Stimulated activated CD8-positive, alpha-beta memory T cell treated with anti-CD3 and anti-CD28 coated beads, Interleukin-15, amount 100 ng/mL, for 24 hours (primary cell): ENCODE data around the gene ELF1.
"Not testable (repeated sequence)": the region's sequence is repeated elsewhere in the genome, so short reads cannot be mapped to it uniquely, and the experiment has no call there.

Experiments used
- DNase-seq: peaks from one replicate; pipeline ENCODE4 v3.0.0-alpha.2; 2020; ENCODE audit warnings: low read depth

Gene ELF1

DNA sequence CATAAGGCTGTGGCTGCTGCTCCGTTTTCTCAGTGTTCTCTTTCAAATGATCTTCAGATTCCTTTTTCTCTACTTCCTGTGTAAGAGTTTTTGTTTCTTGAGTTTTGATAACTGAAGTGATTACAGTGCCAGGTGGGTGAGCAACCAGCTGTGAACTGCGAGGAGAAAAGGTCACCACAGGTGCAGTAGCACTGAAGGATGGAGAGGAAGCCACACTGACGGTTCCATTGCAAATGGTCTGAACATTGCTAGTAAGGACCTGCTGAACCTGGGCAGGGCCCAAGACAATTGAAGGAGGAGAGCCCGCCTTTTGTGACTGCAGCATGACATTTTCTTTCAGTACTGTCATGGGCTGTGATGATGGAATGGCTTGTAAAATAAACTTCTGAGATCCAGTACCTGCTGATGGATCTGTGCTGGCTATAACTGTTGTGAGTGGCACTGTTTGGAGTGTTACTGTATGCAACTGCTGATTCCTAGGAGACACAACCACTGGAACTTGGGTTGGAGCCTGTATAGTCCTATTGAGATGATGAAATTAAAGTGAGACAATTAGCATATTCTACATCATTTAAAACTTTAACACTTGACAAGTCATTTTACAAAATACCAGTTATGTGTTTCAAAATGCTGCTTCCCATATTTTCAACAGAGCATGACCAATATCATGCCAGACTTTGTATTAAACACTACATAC lies 85.5 kb downstream of the ELF1 start:
- DNase-seq = no peak

DNA sequence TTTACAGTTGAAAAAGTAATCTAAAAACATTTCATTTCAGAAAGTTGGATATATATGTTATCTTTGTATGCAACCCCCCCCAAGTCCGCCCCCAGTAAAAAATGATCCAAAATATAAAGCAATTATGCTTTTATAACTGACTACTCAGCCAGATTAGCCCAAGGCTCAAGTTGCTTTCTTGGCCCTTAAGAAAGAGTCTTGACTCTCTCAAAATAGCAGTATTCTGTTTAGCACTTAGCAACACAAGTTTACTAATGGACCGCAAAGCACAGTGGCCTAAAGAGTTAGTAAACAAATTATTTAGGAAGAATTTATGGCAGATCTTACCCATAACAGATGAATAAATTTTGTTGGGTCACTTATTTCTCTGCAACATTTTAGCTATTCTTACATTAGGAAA lies 86.9 kb downstream of the ELF1 start:
- DNase-seq = no peak

DNA sequence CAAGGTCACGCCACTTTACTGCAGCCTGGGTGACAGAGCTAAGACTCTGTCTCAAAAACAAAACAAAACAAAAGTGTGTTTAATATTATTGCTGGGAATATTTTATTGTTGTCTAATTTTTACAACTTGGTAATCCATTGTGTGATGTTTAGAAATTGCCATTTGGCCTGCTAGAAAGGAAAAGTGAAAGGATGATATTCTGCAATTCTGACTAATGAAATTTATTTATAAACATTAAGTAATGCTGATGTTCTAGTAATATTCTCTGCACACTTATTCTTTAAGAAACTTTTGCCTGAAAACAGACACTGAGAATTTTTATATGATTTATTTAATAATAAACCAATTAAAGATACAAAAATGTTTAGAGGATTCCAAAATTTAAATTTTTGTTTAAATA lies 87.4 kb downstream of the ELF1 start:
- DNase-seq = no peak

DNA sequence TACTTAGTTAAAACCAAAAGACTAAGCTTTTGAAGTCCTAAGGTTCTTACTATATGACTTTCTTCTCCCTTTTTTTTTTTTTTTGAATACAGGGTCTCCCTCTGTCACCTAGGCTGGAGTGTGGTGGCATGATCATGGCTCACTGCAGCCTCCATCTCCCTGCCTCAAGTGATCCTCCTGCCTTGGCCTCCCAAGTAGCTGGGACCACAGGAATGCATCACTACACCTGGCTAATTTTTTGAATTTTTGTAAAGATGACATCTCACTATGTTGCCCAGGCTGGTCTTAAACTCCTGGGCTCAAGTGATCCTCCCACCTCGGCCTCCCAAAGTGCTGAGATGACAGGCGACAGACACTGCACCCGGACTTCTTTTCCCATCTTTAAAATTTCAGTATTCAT lies 89.2 kb downstream of the ELF1 start:
- not testable (repeated sequence) for DNase-seq

DNA sequence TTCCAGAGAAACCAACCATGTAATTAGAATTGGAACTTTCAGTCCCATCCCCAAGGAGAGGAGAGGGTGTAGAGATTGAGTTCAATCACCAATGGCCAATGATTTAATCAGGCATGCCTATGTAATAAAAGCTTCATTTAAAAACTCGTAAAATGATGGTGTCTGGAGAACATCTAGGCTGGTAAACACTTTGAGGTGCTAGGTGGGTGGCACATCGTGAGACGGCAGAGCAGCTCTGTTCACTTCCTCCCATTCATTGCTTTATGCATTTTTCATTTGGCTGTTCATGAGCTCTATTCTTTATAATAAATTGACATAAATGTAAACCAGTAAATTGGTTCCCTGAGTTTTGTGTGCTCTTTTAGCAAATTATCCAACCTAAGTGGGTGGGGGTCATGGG lies 90.1 kb downstream of the ELF1 start:
- no peak for DNase-seq

- DNase-seq = no peak
These were observed 91.2 kb downstream of the ELF1 start for GRCh38 chr13:40927929-40928328.

DNA sequence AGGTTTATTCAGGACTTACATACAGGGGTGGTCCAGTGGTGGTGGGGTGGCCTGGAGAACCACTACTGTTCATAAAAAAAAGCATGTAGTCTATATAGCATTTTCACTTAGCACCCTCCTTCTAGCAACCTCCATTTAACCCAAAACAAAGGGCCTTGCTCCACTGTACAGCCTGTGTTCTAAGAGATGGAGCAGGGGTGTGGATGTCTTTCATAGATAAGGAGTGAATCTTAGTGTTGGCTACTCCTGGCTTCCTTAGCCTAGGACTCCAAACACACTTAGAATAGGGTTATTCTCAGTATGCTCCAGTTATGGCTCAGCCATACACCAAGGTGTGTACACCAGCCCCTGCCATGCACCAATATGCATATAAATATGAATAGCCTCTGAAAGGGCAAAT lies 95.2 kb downstream of the ELF1 start:
- DNase-seq = no peak

GRCh38 chr13:40922437-40923040 lies 96.6 kb downstream of the ELF1 start:
- no peak for DNase-seq

- no peak for DNase-seq
These were observed 98.3 kb downstream of the ELF1 start for GRCh38 chr13:40920826-40921225.

DNA sequence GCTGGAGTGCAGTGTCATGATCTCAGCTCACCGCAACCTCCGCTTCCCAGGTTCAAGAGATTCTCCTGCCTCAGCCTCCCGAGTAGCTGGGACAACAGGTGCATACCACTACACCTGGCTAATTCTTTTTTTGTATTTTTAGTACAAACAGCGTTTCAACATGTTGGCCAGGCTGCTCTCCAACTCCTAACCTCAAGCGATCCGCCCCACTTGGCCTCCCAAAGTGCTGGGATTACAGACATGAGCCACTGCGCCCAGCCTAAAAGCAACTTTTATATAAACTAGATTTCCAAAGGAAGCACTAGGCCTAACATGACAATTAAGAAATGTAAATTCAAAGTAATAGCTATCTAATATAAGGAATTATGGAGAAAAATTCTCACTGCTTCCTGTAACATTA lies 99.2 kb downstream of the ELF1 start:
- DNase-seq = not testable (repeated sequence)

GRCh38 chr13:40916207-40916998 lies 102.7 kb downstream of the ELF1 start:
- no peak for DNase-seq

GRCh38 chr13:40914863-40915262 lies 104.3 kb downstream of the ELF1 start:
- not testable (repeated sequence) for DNase-seq

DNA sequence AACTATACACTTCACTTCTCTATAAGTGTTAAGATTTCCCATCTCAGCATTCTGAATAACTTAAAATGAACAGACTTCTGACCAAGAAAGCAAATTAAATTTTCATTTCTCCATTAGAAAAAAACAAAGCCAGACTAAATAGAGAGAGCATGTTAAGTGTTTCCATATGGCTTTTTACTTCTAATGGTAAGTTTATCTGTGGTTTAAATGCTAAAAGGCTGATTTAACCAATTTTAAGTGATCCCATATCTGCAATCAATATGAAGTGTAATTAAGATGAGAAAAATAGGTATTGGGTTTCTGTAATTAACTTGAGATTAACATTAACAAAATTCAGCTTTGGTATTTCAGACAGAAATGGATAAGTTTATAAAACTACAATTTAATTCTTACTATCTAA lies 107.8 kb downstream of the ELF1 start:
- DNase-seq = no peak

DNA sequence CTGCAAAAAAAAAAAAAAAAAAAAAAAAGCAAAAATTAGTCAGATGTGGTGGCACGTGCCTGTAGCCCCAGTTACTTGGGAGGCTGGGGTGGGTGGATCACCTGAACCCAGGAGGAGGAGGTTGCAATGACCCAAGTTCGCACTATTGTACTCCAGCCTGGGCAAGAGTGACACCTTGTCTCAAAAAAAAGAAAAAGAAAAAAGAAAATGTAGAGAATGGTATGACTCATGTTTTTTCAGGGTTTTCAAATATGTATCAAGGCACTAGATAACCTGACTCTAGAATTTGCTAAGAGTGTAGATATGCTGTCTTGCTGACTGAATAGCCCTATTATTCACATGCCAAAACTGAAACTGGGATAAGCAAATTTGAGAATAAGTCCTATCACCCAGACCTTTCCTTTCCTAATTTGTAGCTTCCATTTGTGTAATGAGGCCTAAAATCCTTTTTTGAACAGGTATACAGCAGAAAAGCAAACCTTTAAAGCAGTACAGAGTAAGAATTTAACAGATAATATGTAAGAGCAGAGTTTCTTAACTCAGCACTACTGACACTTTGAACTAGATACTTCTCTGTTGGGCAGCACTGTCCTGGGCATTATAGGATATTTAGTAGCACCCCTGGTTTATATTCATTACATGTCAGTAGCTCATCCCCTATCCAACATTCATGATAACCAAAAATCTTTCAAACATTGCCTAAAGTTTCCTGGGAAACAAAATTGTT lies 108.6 kb downstream of the ELF1 start:
- no peak for DNase-seq

GRCh38 chr13:40909541-40910200 lies 109.4 kb downstream of the ELF1 start:
- DNase-seq = not testable (repeated sequence)

DNA sequence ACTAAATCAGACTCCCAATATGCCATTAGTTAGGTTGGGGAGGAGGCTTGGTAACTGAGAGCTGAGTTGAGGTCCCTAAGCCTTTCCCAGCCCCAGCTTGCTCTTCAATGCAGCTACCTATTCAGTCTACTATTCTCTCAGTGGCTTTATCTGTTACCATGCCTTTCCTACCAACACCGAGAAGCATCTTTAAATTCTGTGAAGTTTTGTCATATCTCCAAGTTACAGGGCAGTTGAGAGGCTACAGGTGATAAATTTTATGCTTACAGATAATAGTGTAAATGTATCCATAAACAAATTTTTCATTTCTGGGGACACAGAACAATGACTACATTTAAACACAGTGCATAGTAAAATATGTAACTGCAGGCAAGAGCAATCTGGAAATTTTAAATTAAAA lies 110.6 kb downstream of the ELF1 start:
- no peak for DNase-seq

DNA sequence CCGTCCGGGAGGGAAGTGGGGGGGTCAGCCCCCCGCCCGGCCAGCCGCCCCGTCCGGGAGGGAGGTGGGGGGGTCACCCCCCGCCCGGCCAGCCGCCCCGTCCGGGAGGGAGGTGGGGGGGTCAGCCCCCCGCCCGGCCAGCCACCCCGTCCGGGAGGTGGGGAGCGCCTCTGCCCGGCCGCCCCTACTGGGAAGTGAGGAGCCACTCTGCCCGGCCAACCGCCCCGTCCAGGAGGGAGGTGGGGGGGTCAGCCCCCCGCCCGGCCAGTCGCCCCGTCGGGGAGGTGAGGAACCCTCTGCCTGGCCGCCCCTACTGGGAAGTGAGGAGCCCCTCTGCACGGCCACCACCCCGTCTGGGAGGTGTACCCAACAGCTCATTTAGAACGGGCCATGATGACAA lies 118.1 kb downstream of the ELF1 start:
- not testable (repeated sequence) for DNase-seq

GRCh38 chr13:40900568-40900967 lies 118.5 kb downstream of the ELF1 start:
- not testable (repeated sequence) for DNase-seq

DNA sequence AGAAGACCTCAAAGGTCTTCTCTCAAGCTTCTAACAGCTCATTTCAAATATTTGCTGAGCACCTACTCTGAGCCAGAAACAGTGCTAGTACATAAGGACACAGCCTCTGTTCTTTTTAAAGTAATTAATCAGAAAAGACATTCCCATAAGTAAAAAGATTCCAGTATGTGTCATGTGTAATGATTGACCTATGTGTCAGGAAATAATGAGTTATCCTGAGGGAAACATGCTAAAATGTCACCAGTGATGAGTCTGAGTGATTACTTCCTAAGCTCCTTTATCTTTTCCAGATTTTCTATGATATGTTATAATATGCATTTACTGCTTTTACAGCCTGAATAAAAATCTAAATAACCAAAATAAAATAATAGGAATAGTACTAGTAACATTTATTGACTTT lies 122.1 kb downstream of the ELF1 start:
- DNase-seq = no peak

GRCh38 chr13:40895227-40896184 lies 123.6 kb downstream of the ELF1 start:
- no peak for DNase-seq

GRCh38 chr13:40893573-40893972 lies 125.5 kb downstream of the ELF1 start:
- not testable (repeated sequence) for DNase-seq
